MM.1S (cell line): ENCODE results near the gene ARHGEF2.

Experiments
- DNase-seq: peaks from one replicate; pipeline ENCODE4 v3.0.0-alpha.2; 2015
- H2AFZ ChIP-seq: fragments of 300-600 bp; sonication (generic); 2 replicates; pipeline ENCODE4 v1.6.0; 2016; ENCODE audit warnings: antibody characterized with exemption, low read length
- H3F3A ChIP-seq: fragments of 300-600 bp; sonication (generic); 2 replicates; pipeline ENCODE4 v1.6.1; 2016; ENCODE audit warnings: mild to moderate bottlenecking, antibody characterized with exemption, low read length, moderate library complexity, mixed read lengths; ENCODE audit not compliant: insufficient read depth
- H3K27ac ChIP-seq: fragments of 300-600 bp; sonication (generic); 2 replicates; pipeline ENCODE4 v1.5.1; 2016; ENCODE audit warnings: mild to moderate bottlenecking, low read length
- H3K27me3 ChIP-seq: fragments of 300-600 bp; sonication (generic); replicated peaks from 2 replicates; pipeline ENCODE4 v1.6.0; 2016; ENCODE audit warnings: low read length; ENCODE audit not compliant: insufficient read depth
- H3K36me3 ChIP-seq: fragments of 300-600 bp; sonication (generic); replicated peaks from 2 replicates; pipeline ENCODE4 v1.6.1; 2016; ENCODE audit warnings: mild to moderate bottlenecking, low read length, mixed read lengths; ENCODE audit not compliant: insufficient read depth
- H3K4me1 ChIP-seq: fragments of 300-600 bp; sonication (generic); 2 replicates; pipeline ENCODE4 v1.6.1; 2016; ENCODE audit warnings: low read length, mixed read lengths
- H3K4me2 ChIP-seq: fragments of 300-600 bp; sonication (generic); 2 replicates; pipeline ENCODE4 v1.6.0; 2016; ENCODE audit warnings: low read depth, low read length
- H3K4me3 ChIP-seq: fragments of 300-600 bp; sonication (generic); 2 replicates; pipeline ENCODE4 v1.5.1; 2016; ENCODE audit warnings: low read length, mixed read lengths
- H3K79me2 ChIP-seq: fragments of 300-600 bp; sonication (generic); 2 replicates; pipeline ENCODE4 v1.6.1; 2016; ENCODE audit warnings: mixed run types, low read length, mixed read lengths
- H3K9ac ChIP-seq: fragments of 300-600 bp; sonication (generic); 2 replicates; pipeline ENCODE4 v1.6.1; 2016; ENCODE audit warnings: low read length, mixed read lengths
- H3K9me2 ChIP-seq: fragments of 300-600 bp; sonication (generic); replicated peaks from 2 replicates; pipeline ENCODE4 v1.6.1; 2016; ENCODE audit warnings: mild to moderate bottlenecking, low read length, mixed read lengths; ENCODE audit not compliant: insufficient read depth
- H3K9me3 ChIP-seq: fragments of 300-600 bp; sonication (generic); replicated peaks from 2 replicates; pipeline ENCODE4 v1.6.1; 2016; ENCODE audit warnings: mild to moderate bottlenecking, low read length, mixed read lengths; ENCODE audit not compliant: insufficient read depth
- H4K20me1 ChIP-seq: fragments of 300-600 bp; sonication (generic); 2 replicates; pipeline ENCODE4 v1.6.1; 2016; ENCODE audit warnings: mild to moderate bottlenecking, low read length, moderate library complexity, mixed read lengths; ENCODE audit not compliant: insufficient read depth
- EZH2 ChIP-seq: fragments of 300-600 bp; sonication (generic); optimal IDR thresholded peaks from 2 replicates; pipeline ENCODE3; 2017; ENCODE audit warnings: low read depth, mild to moderate bottlenecking, antibody characterized with exemption, low read length, mixed read lengths
- EZH2phosphoT487 ChIP-seq: fragments of 300-600 bp; sonication (generic); IDR thresholded peaks from 2 replicates; pipeline ENCODE4 v1.6.1; 2018; ENCODE audit warnings: antibody characterized with exemption, low read length
- TF ChIP-seq, protein P1 (sequence below): fragments of 300-600 bp; sonication (generic); IDR thresholded peaks from 2 replicates; pipeline ENCODE4 v1.5.1; 2016; ENCODE audit warnings: antibody characterized with exemption, low read length, mixed read lengths

The ARHGEF2 gene

DNA sequence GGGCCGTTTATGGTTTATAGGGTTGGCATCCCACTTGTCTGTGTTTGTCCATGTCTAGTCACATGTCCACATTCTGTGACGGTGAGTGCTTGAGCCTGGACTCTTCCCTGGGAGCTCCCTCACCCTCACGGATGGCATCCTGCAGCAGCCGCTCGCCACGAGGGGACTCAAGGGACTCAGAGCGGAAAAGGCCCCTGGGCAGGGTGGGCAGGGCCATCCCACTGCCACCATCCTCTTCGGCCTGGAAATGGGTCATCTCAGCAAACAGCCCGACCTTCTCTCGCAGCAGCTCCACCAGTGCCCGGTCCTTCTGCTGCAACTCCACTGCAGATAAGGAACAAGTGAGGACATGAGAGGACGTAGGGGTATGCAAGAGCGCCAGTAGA is 25.8 kb downstream of the ARHGEF2 start:
- Histone ChIP-seq H4K20me1 (no peaks in the 10 kb centered on the region), H2AFZ (no peak overlapping the region), H3K79me2 (peaks cover 81% of the 10 kb centered on the region), H3K4me1 (peaks cover 41% of the 10 kb centered on the region), H3F3A (peaks cover 59% of the 10 kb centered on the region), H3K4me2 (no peak overlapping the region), H3K9me2 (no peaks in the 10 kb centered on the region), H3K4me3 (no peak overlapping the region), H3K9me3 (no peaks in the 10 kb centered on the region), H3K36me3 (peaks cover 48% of the 10 kb centered on the region), H3K27ac (no peak overlapping the region), H3K27me3 (no peaks in the 10 kb centered on the region), H3K9ac (no peak overlapping the region)
- DNase-seq = no peak
- TF ChIP-seq EZH2phosphoT487 (no peak), EZH2 (no peak)
- TF ChIP-seq, protein P1, sequence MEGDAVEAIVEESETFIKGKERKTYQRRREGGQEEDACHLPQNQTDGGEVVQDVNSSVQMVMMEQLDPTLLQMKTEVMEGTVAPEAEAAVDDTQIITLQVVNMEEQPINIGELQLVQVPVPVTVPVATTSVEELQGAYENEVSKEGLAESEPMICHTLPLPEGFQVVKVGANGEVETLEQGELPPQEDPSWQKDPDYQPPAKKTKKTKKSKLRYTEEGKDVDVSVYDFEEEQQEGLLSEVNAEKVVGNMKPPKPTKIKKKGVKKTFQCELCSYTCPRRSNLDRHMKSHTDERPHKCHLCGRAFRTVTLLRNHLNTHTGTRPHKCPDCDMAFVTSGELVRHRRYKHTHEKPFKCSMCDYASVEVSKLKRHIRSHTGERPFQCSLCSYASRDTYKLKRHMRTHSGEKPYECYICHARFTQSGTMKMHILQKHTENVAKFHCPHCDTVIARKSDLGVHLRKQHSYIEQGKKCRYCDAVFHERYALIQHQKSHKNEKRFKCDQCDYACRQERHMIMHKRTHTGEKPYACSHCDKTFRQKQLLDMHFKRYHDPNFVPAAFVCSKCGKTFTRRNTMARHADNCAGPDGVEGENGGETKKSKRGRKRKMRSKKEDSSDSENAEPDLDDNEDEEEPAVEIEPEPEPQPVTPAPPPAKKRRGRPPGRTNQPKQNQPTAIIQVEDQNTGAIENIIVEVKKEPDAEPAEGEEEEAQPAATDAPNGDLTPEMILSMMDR = no peak

DNA sequence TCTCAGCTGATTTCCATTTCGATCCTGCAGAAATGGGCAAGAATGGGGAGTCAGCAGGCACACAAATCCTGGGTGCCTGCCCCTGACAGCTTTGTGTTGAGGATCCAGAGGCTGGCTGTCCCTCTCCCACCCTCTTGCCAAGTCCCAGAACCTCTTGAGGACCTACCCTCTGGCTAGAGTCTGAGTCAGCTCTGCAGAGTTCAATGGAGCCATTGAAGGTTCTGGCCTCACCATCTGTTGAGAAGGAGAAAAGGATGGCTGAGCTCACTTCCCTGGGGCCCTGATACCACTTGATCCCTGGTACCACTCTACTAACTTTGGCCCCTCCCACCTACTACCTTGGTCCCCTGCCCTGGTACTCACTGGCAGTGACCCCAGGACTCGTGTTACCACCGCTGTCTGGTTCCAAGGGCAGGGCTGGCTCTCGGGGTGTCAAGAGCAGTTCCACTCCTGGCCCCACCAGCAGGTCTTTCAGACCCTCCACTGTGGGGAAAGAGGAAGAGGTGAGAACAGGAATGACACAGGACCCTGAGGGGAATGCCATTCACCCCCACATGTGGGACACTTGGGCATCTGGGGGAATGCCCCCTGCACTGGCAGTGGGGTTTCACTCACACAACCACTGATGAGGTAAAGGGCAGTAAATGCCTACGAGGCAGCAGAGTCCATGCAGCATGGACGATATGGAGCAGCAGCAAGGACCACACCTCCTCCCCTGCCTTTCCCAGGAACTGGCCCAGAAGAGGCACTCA is 26.4 kb downstream of the ARHGEF2 start:
- H3K9me2 ChIP-seq = no peaks in the 10 kb centered on the region
- H3K4me3 ChIP-seq = no peak overlapping the region
- peak overlapping the region; percentile 12; the same call in 1 of the 2 replicates for H3K27ac ChIP-seq
- H2AFZ ChIP-seq = no peak overlapping the region
- TF ChIP-seq EZH2phosphoT487 (no peak), EZH2 (no peak)
- TF ChIP-seq, protein P1 = no peak
- no peak overlapping the region for H3K4me2 ChIP-seq
- H3F3A ChIP-seq = peaks cover 60% of the 10 kb centered on the region
- no peaks in the 10 kb centered on the region for H3K27me3 ChIP-seq
- H3K9me3 ChIP-seq = no peaks in the 10 kb centered on the region
- no peaks in the 10 kb centered on the region for H4K20me1 ChIP-seq
- DNase-seq = no peak
- H3K36me3 ChIP-seq = peaks cover 47% of the 10 kb centered on the region
- peaks cover 75% of the 10 kb centered on the region for H3K79me2 ChIP-seq
- H3K4me1 ChIP-seq = peaks cover 47% of the 10 kb centered on the region
- H3K9ac ChIP-seq = no peak overlapping the region

DNA sequence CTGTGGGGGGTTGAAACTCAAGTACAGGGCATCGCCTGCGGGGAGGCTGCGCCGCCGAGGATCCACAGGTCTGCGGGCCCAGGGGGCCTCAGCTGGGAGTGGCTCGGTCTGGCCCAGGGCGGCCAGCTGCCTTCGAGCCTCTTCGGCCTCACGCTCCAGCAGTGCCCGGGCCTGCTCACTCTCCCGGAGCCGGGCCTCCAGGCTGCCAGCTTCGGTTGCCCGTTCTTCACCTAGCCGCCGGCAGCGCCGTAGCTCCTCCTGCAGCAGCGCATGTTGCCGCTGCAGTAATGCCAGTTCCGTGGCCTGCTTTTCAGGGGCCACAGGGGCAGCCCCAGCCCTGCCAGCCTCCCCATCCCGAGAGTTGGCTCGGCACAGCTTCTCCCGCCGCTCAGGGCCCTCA is 27.5 kb downstream of the ARHGEF2 start:
- Histone ChIP-seq H3K9me3 (no peaks in the 10 kb centered on the region), H3K4me3 (no peak overlapping the region), H2AFZ (no peak overlapping the region), H3K27me3 (no peaks in the 10 kb centered on the region), H3K9me2 (no peaks in the 10 kb centered on the region), H3K4me1 (peaks cover 56% of the 10 kb centered on the region), H3K9ac (no peak overlapping the region), H3K4me2 (no peak overlapping the region), H3K79me2 (peaks cover 64% of the 10 kb centered on the region), H3K27ac (no peak overlapping the region), H3F3A (peaks cover 68% of the 10 kb centered on the region), H3K36me3 (peaks cover 45% of the 10 kb centered on the region), H4K20me1 (no peaks in the 10 kb centered on the region)
- TF ChIP-seq EZH2phosphoT487 (no peak), EZH2 (no peak)
- TF ChIP-seq, protein P1 = no peak
- no peak for DNase-seq
